IPS-18c (cell line): Measurements from ENCODE around the gene SMYD2.
A peak's percentile ranks its signal among the peaks of the same experiment; 100 is the strongest.
"Not testable (repeated sequence)": the region's sequence is repeated elsewhere in the genome, so short reads cannot be mapped to it uniquely, and the experiment has no call there.

ENCODE experiments used
- H3K4me3 ChIP-seq: 2 replicates; pipeline ENCODE4 v1.7.0; 2013; ENCODE audit warnings: low read depth, mild to moderate bottlenecking, low read length, moderate library complexity; ENCODE audit not compliant: insufficient read depth
- H3K9me3 ChIP-seq: one replicate; pipeline ENCODE4 v1.6.1; 2013; ENCODE audit warnings: mild to moderate bottlenecking, low read length, moderate library complexity; ENCODE audit not compliant: control insufficient read depth, insufficient read depth

SMYD2 gene

GRCh38 chr1:214264196-214264595 lies 16.8 kb upstream of the SMYD2 start:
- Histone ChIP-seq H3K9me3 (no peaks in the 10 kb centered on the region), H3K4me3 (no peak overlapping the region)

GRCh38 chr1:214264976-214265375 lies 16.0 kb upstream of the SMYD2 start:
- Histone ChIP-seq H3K9me3 (no peaks in the 10 kb centered on the region), H3K4me3 (no peak overlapping the region)

GRCh38 chr1:214270097-214270650 lies 10.8 kb upstream of the SMYD2 start:
- H3K9me3 ChIP-seq: peaks cover 2% of the 10 kb centered on the region

GRCh38 chr1:214271174-214271858 lies 9.6 kb upstream of the SMYD2 start:
- no peak overlapping the region for H3K4me3 ChIP-seq
- peaks cover 4% of the 10 kb centered on the region for H3K9me3 ChIP-seq

More at GRCh38 chr1:214270097-214270650, 10.8 kb upstream of the SMYD2 start:
- no peak overlapping the region for H3K4me3 ChIP-seq

- peaks cover 4% of the 10 kb centered on the region for H3K9me3 ChIP-seq
- H3K4me3 ChIP-seq: no peak overlapping the region
These were observed 8.8 kb upstream of the SMYD2 start for GRCh38 chr1:214271995-214272731.

GRCh38 chr1:214272964-214273533 lies 7.9 kb upstream of the SMYD2 start:
- H3K9me3 ChIP-seq: peaks cover 4% of the 10 kb centered on the region
- H3K4me3 ChIP-seq: no peak overlapping the region

- not testable (repeated sequence) for H3K4me3 ChIP-seq, H3K9me3 ChIP-seq
These were observed 5.3 kb upstream of the SMYD2 start for GRCh38 chr1:214275700-214276099.

- Histone ChIP-seq H3K9me3 (peaks cover 7% of the 10 kb centered on the region), H3K4me3 (no peak overlapping the region)
These were observed 4.2 kb upstream of the SMYD2 start for GRCh38 chr1:214276786-214277185.

- Histone ChIP-seq H3K4me3 (no peak overlapping the region), H3K9me3 (peaks cover 7% of the 10 kb centered on the region)
These were observed 3.0 kb upstream of the SMYD2 start for GRCh38 chr1:214277704-214278635.

- H3K9me3 ChIP-seq: peaks cover 3% of the 10 kb centered on the region
- H3K4me3 ChIP-seq: peak overlapping the region; percentile 82
These were observed 456 bp upstream of the SMYD2 start for GRCh38 chr1:214280386-214281020.

GRCh38 chr1:214281720-214282629 lies 1.0 kb downstream of the SMYD2 start:
- Histone ChIP-seq H3K9me3 (peaks cover 3% of the 10 kb centered on the region), H3K4me3 (peak overlapping the region; percentile 79)

- Histone ChIP-seq H3K9me3 (peaks cover 3% of the 10 kb centered on the region), H3K4me3 (no peak overlapping the region)
These were observed 1.8 kb downstream of the SMYD2 start for GRCh38 chr1:214282630-214283242.

GRCh38 chr1:214285610-214286440 lies 4.9 kb downstream of the SMYD2 start:
- no peaks in the 10 kb centered on the region for H3K9me3 ChIP-seq
- H3K4me3 ChIP-seq: no peak overlapping the region

GRCh38 chr1:214287884-214288283 lies 6.9 kb downstream of the SMYD2 start:
- Histone ChIP-seq H3K9me3 (no peaks in the 10 kb centered on the region), H3K4me3 (no peak overlapping the region)
